ENCODE results near the gene MACROD2. TPM values are rescaled to one million over a fixed set of nuclear protein-coding genes. Genes with fewer than 3 reads are reported as not detected.

Gene MACROD2
- polyA plus RNA-seq, 1 donor (not counting 4 experiments of a cell fraction or from before 2014, with no cell fraction given): 0.71 TPM

GRCh38 chr20:16054985-16055384, 2059.7 kb downstream of the MACROD2 start:
- Histone ChIP-seq H3K9me1 (ENCODE audit: control insufficient read depth, extremely low read depth, insufficient read depth, low read length) (no peaks in the 10 kb centered on the region), H3K4me3 (ENCODE audit: control insufficient read depth in 2 of 3, extremely low read depth in 1 of 3, insufficient read depth in 2 of 3, low read depth in 1 of 3, low read length in 3 of 3) (no peak overlapping the region), H3K9me3 (ENCODE audit: control insufficient read depth, low read depth, low read length) (no peaks in the 10 kb centered on the region), H3K4me2 (ENCODE audit: control insufficient read depth, extremely low read depth, insufficient read depth, low read depth, low read length) (no peak overlapping the region), H2AFZ (ENCODE audit: control insufficient read depth, low read length) (no peak overlapping the region), H3K27me3 (ENCODE audit: control insufficient read depth, extremely low read depth, insufficient read depth, low read length) (no peaks in the 10 kb centered on the region), H3K27ac (ENCODE audit: control insufficient read depth, insufficient read depth, low read length) (no peak overlapping the region), H3K79me2 (ENCODE audit: control insufficient read depth, insufficient read depth, low read length) (no peaks in the 10 kb centered on the region), H4K20me1 (ENCODE audit: control insufficient read depth, extremely low read depth, insufficient read depth, low read length) (no peaks in the 10 kb centered on the region), H3K9ac (ENCODE audit: control insufficient read depth, extremely low read depth, insufficient read depth, low read length) (no peak overlapping the region), H3K4me1 (ENCODE audit: control insufficient read depth, extremely low read depth, insufficient read depth, low read length) (no peaks in the 10 kb centered on the region), H3K36me3 (ENCODE audit: control insufficient read depth in 2 of 2, extremely low read depth in 1 of 2, insufficient read depth in 2 of 2, low read length in 2 of 2) (no peaks in the 10 kb centered on the region)
- dilution Hi-C loops (cut with MboI; ENCODE audit: extremely low pct_ligation_motif_present, low sequenced_read_pairs): no loop called here
- TF ChIP-seq EZH2 (IDR thresholded peaks at IDR 0.05; ENCODE audit: low read length) (no peak), CTCF (optimal IDR thresholded peaks at IDR 0.05 in 1 of 3, IDR thresholded peaks at IDR 0.05 in 1 of 3, conservative IDR thresholded peaks at IDR 0.05 in 1 of 3; ENCODE audit: extremely low read depth in 1 of 3, insufficient read depth in 2 of 3, low read length in 3 of 3) (no peak)
- FAIRE-seq (no peak), DNase-seq (ENCODE audit: low read depth, low spot score) (no peak)

- no peak for DNase-seq (ENCODE audit: low read depth, low spot score)
- no peak overlapping the region for H3K27ac ChIP-seq (ENCODE audit: control insufficient read depth, insufficient read depth, low read length)
These were observed 2062.3 kb downstream of the MACROD2 start for GRCh38 chr20:16057651-16058050.

More at GRCh38 chr20:16057651-16058050, 2062.3 kb downstream of the MACROD2 start:
- dilution Hi-C loops (cut with MboI; ENCODE audit: extremely low pct_ligation_motif_present, low sequenced_read_pairs): no loop called here
- no peaks in the 10 kb centered on the region for H3K9me1 ChIP-seq (ENCODE audit: control insufficient read depth, extremely low read depth, insufficient read depth, low read length)
- H3K79me2 ChIP-seq (ENCODE audit: control insufficient read depth, insufficient read depth, low read length): no peaks in the 10 kb centered on the region
- TF ChIP-seq CTCF (optimal IDR thresholded peaks at IDR 0.05 in 1 of 3, IDR thresholded peaks at IDR 0.05 in 1 of 3, conservative IDR thresholded peaks at IDR 0.05 in 1 of 3; ENCODE audit: extremely low read depth in 1 of 3, insufficient read depth in 2 of 3, low read length in 3 of 3): no peak
- H2AFZ ChIP-seq (ENCODE audit: control insufficient read depth, low read length): no peak overlapping the region
- H3K9ac ChIP-seq (ENCODE audit: control insufficient read depth, extremely low read depth, insufficient read depth, low read length): no peak overlapping the region
- H3K9me3 ChIP-seq (ENCODE audit: control insufficient read depth, low read depth, low read length): no peaks in the 10 kb centered on the region
- no peaks in the 10 kb centered on the region for H4K20me1 ChIP-seq (ENCODE audit: control insufficient read depth, extremely low read depth, insufficient read depth, low read length)
- no peak overlapping the region for H3K4me2 ChIP-seq (ENCODE audit: control insufficient read depth, extremely low read depth, insufficient read depth, low read depth, low read length)
- H3K4me3 ChIP-seq (ENCODE audit: control insufficient read depth in 2 of 3, extremely low read depth in 1 of 3, insufficient read depth in 2 of 3, low read depth in 1 of 3, low read length in 3 of 3): no peak overlapping the region
- no peaks in the 10 kb centered on the region for H3K36me3 ChIP-seq (ENCODE audit: control insufficient read depth in 2 of 2, extremely low read depth in 1 of 2, insufficient read depth in 2 of 2, low read length in 2 of 2)
- H3K27me3 ChIP-seq (ENCODE audit: control insufficient read depth, extremely low read depth, insufficient read depth, low read length): no peaks in the 10 kb centered on the region
- no peaks in the 10 kb centered on the region for H3K4me1 ChIP-seq (ENCODE audit: control insufficient read depth, extremely low read depth, insufficient read depth, low read length)
- no peak for FAIRE-seq
